ENCODE measurements around the gene CHCHD4. TPM values are rescaled to one million over a fixed set of nuclear protein-coding genes. Genes with fewer than 3 reads are reported as not detected.

The CHCHD4 gene
- polyA plus RNA-seq, 1 of the 3 experiments (the other 2 are of a cell fraction): 15.4 TPM

DNA sequence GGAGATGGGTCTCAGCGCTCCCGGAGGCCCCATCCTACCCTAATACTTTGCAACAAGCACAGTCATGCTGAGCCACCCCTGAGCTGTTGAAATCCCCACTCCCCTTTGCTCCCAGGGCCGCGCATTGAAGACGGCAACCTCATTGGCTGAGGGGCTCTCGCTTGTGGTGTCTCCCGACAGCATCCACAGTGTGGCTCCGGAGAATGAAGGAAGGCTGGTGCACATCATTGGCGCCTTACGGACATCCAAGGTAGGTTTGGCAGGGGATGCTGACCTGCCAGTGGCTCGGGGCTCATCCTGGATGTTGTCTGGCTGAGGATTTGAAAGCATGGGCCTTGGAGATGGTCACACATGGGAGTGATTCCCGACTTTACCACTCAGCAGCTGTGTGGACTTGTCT, 6.0 kb upstream of the CHCHD4 start:
- Histone ChIP-seq H3K4me3 (ENCODE audit: low read depth in 2 of 2, low read length in 1 of 2) (no peak overlapping the region), H3K27me3 (ENCODE audit: insufficient read depth) (no peaks in the 10 kb centered on the region), H3K27ac (ENCODE audit: low read depth in 2 of 2, low read length in 1 of 2) (no peak overlapping the region), H3K4me2 (no peak overlapping the region), H3K4me1 (ENCODE audit: control insufficient read depth in 1 of 2, insufficient read depth in 2 of 2, low read depth in 1 of 2, low read length in 1 of 2) (peaks cover 9 to 16% of the 10 kb centered on the region in 2 experiments), H3K9ac (no peak overlapping the region), H2AFZ (ENCODE audit: low read depth) (no peak overlapping the region), H3K79me2 (ENCODE audit: insufficient read depth) (peaks cover 51% of the 10 kb centered on the region), H3K36me3 (replicated peaks in 1 of 2; ENCODE audit: control insufficient read depth in 1 of 2, insufficient read depth in 2 of 2, low read length in 1 of 2) (peaks cover 45 to 84% of the 10 kb centered on the region in 2 experiments), H3F3A (replicated peaks; ENCODE audit: insufficient read depth) (peaks cover 9% of the 10 kb centered on the region), H3K9me2 (no peaks in the 10 kb centered on the region), H4K20me1 (ENCODE audit: insufficient read depth) (peaks cover 36% of the 10 kb centered on the region), H3K9me3 (no peaks in the 10 kb centered on the region)
- DNase-seq: no peak
- TF ChIP-seq REST (IDR thresholded peaks at IDR 0.05; ENCODE audit: low read depth, low read length) (no peak), SIN3A (IDR thresholded peaks at IDR 0.05; ENCODE audit: borderline replicate concordance, low read depth, low read length) (no peak), ELF1 (IDR thresholded peaks at IDR 0.05) (no peak)
- 98% methylated on average over 9 of the region's 12 CpGs for WGBS (ENCODE audit: low lambda C conversion rate)
- CTCF ChIA-PET: interaction anchor here (1.9 kb wide), 1 partner anchor 234 kb away, joined by 11 read pairs; no protein-coding TSS in a partner anchor
- POLR2A ChIA-PET: no interaction called here

DNA sequence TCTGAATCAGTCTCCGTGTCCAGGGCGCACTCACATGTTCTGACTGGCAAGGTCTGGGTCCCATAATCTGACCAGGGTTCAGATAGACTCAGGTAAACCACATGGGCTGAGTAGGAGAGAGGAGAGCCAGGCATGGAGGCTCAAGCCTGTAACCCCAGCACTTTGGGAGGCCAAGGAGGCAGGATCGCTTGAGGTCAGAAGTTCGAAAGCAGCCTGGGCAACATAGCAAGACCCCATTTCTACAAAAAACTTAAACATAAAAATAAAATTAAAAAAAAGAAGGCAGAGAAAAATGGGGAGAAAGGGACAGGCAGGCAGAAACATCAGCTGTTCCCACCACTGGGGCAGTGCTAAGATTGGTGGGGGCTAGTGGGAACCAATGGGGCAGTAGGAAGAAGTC, 5.6 kb upstream of the CHCHD4 start:
- Histone ChIP-seq H4K20me1 (ENCODE audit: insufficient read depth) (peaks cover 36% of the 10 kb centered on the region), H3K9me3 (no peaks in the 10 kb centered on the region), H3K27me3 (ENCODE audit: insufficient read depth) (no peaks in the 10 kb centered on the region), H3K4me3 (ENCODE audit: low read depth in 2 of 2, low read length in 1 of 2) (no peak overlapping the region), H3K79me2 (ENCODE audit: insufficient read depth) (peaks cover 56% of the 10 kb centered on the region), H2AFZ (ENCODE audit: low read depth) (no peak overlapping the region), H3K27ac (ENCODE audit: low read depth in 2 of 2, low read length in 1 of 2) (no peak overlapping the region), H3K4me1 (ENCODE audit: control insufficient read depth in 1 of 2, insufficient read depth in 2 of 2, low read depth in 1 of 2, low read length in 1 of 2) (peaks cover 9 to 16% of the 10 kb centered on the region in 2 experiments), H3K9ac (no peak overlapping the region), H3K36me3 (replicated peaks in 1 of 2; ENCODE audit: control insufficient read depth in 1 of 2, insufficient read depth in 2 of 2, low read length in 1 of 2) (peaks cover 45 to 79% of the 10 kb centered on the region in 2 experiments), H3F3A (replicated peaks; ENCODE audit: insufficient read depth) (peaks cover 13% of the 10 kb centered on the region), H3K4me2 (no peak overlapping the region), H3K9me2 (no peaks in the 10 kb centered on the region)
- ChIA-PET POLR2A (no interaction called here), CTCF (no interaction called here)
- 98% methylated on average over 4 of the region's 4 CpGs for WGBS (ENCODE audit: low lambda C conversion rate)
- no peak for DNase-seq
- TF ChIP-seq JUND (IDR thresholded peaks at IDR 0.05) (no peak), EZH2phosphoT487 (IDR thresholded peaks at IDR 0.05; ENCODE audit: borderline replicate concordance, low read depth) (no peak), FOXM1 (IDR thresholded peaks at IDR 0.05; ENCODE audit: low read depth) (no peak), POLR2AphosphoS5 (IDR thresholded peaks at IDR 0.05; ENCODE audit: low read depth, low read length) (no peak), CHD2 (IDR thresholded peaks at IDR 0.05; ENCODE audit: low read length, partially characterized antibody) (no peak), NRF1 (IDR thresholded peaks at IDR 0.05; ENCODE audit: low read depth, low read length) (no peak), RFX5 (IDR thresholded peaks at IDR 0.05; ENCODE audit: low read length) (no peak), ELF1 (IDR thresholded peaks at IDR 0.05) (no peak), NFIC (IDR thresholded peaks at IDR 0.05; ENCODE audit: borderline replicate concordance) (no peak), FOSL2 (IDR thresholded peaks at IDR 0.05; ENCODE audit: borderline replicate concordance, low read depth) (no peak), MAX (IDR thresholded peaks at IDR 0.05; ENCODE audit: low read depth) (no peak), IRF3 (IDR thresholded peaks at IDR 0.05; ENCODE audit: low read depth, low read length) (no peak), FOXJ3 (CRISPR knock-in tag; IDR thresholded peaks at IDR 0.05) (no peak), MEF2A (IDR thresholded peaks at IDR 0.05; ENCODE audit: borderline replicate concordance, low read depth) (no peak), RCOR1 (IDR thresholded peaks at IDR 0.05; ENCODE audit: low read length) (no peak), TEAD4 (IDR thresholded peaks at IDR 0.05; ENCODE audit: borderline replicate concordance, insufficient read depth) (no peak)
- TF ChIP-seq, protein P1, sequence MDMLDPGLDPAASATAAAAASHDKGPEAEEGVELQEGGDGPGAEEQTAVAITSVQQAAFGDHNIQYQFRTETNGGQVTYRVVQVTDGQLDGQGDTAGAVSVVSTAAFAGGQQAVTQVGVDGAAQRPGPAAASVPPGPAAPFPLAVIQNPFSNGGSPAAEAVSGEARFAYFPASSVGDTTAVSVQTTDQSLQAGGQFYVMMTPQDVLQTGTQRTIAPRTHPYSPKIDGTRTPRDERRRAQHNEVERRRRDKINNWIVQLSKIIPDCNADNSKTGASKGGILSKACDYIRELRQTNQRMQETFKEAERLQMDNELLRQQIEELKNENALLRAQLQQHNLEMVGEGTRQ (IDR thresholded peaks at IDR 0.05; ENCODE audit: borderline replicate concordance, low read depth, low read length): no peak
- TF ChIP-seq, protein P2, sequence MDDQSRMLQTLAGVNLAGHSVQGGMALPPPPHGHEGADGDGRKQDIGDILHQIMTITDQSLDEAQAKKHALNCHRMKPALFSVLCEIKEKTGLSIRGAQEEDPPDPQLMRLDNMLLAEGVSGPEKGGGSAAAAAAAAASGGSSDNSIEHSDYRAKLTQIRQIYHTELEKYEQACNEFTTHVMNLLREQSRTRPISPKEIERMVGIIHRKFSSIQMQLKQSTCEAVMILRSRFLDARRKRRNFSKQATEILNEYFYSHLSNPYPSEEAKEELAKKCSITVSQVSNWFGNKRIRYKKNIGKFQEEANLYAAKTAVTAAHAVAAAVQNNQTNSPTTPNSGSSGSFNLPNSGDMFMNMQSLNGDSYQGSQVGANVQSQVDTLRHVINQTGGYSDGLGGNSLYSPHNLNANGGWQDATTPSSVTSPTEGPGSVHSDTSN (IDR thresholded peaks at IDR 0.05): no peak
